HEK293 (cell line): ENCODE data around the gene ZSCAN22.

ENCODE experiments used
- CTCF ChIA-PET: fragments of 350-600 bp; formaldehyde crosslinking; extraction: SDS; loops from one replicate; lab custom pipeline; 2021; ENCODE audit warnings: antibody characterized with exemption; lab: Yijun Ruan, JAX
- POLR2A ChIA-PET: fragments of 300-600 bp; formaldehyde crosslinking; extraction: SDS; loops from one replicate; lab custom pipeline; 2020; ENCODE audit warnings: antibody characterized with exemption, inconsistent platforms; lab: Yijun Ruan, JAX
- H3K27ac ChIP-seq: fragments of 200-500 bp; sonication (Bioruptor generic); 2 replicates; pipeline ENCODE4 v1.5.1; 2014; ENCODE audit warnings: low read depth, low read length, control low read depth, inconsistent platforms; ENCODE audit errors: extremely low read depth
- H3K36me3 ChIP-seq, 2 experiments: fragments of 200-500 bp in 1 of 2; sonication (Bioruptor generic) in 1 of 2; 1 replicate in 1 of 2; 2 replicates in 1 of 2; pipeline ENCODE4 v1.5.1; 2014 to 2017; ENCODE audit warnings: inconsistent platforms in 2 of 2, low read length in 2 of 2; ENCODE audit not compliant: control insufficient read depth in 2 of 2, insufficient read depth in 1 of 2
- H3K4me1 ChIP-seq: fragments of 200-500 bp; sonication (Bioruptor generic); 2 replicates; pipeline ENCODE4 v1.5.1; 2014; ENCODE audit warnings: mild to moderate bottlenecking, low read length, inconsistent platforms; ENCODE audit not compliant: control insufficient read depth, insufficient read depth
- H3K4me3 ChIP-seq: 2 replicates; pipeline ENCODE4 v1.5.1; 2011; ENCODE audit warnings: low read depth, mild to moderate bottlenecking, control low read depth, low read length, moderate library complexity
- H3K9me3 ChIP-seq: fragments of 200-500 bp; sonication (Bioruptor generic); 2 replicates; pipeline ENCODE4 v1.5.1; 2014; ENCODE audit warnings: low read depth, low read length, inconsistent platforms; ENCODE audit not compliant: control insufficient read depth, insufficient read depth
- GFI1B ChIP-seq: fragments of 450-650 bp; formaldehyde crosslinking; IDR thresholded peaks from 2 replicates; pipeline ENCODE4 v1.5.1; 2016; ENCODE audit warnings: missing biosample characterization, missing genetic modification characterization
- GLIS1 ChIP-seq: fragments of 450-650 bp; formaldehyde crosslinking; IDR thresholded peaks from 2 replicates; pipeline ENCODE4 v1.5.1; 2016; ENCODE audit warnings: missing biosample characterization, missing genetic modification characterization
- MZF1 ChIP-seq: fragments of 450-650 bp; formaldehyde crosslinking; IDR thresholded peaks from 2 replicates; pipeline ENCODE4 v1.5.1; 2017; ENCODE audit warnings: missing biosample characterization, missing genetic modification characterization, borderline replicate concordance
- OSR2 ChIP-seq: fragments of 450-650 bp; formaldehyde crosslinking; IDR thresholded peaks from 2 replicates; pipeline ENCODE4 v1.5.1; 2016; ENCODE audit warnings: missing biosample characterization, missing genetic modification characterization
- WT1 ChIP-seq: fragments of 450-650 bp; formaldehyde crosslinking; IDR thresholded peaks from 2 replicates; pipeline ENCODE4 v1.5.1; 2016; ENCODE audit warnings: missing biosample characterization, missing genetic modification characterization
- ZFHX2 ChIP-seq: fragments of 450-650 bp; formaldehyde crosslinking; conservative IDR thresholded peaks from 2 replicates; pipeline ENCODE4 v1.5.1; 2016; ENCODE audit warnings: missing biosample characterization, missing genetic modification characterization
- ZIC2 ChIP-seq: fragments of 450-650 bp; formaldehyde crosslinking; IDR thresholded peaks from 2 replicates; pipeline ENCODE4 v1.5.1; 2016; ENCODE audit warnings: missing biosample characterization, missing genetic modification characterization
- ZNF132 ChIP-seq: fragments of 450-650 bp; formaldehyde crosslinking; IDR thresholded peaks from 2 replicates; pipeline ENCODE4 v1.5.1; 2017; ENCODE audit warnings: missing biosample characterization, missing genetic modification characterization, borderline replicate concordance
- ZNF16 ChIP-seq: fragments of 450-650 bp; formaldehyde crosslinking; IDR thresholded peaks from 2 replicates; pipeline ENCODE4 v1.5.1; 2016; ENCODE audit warnings: low read depth, missing biosample characterization, missing genetic modification characterization
- ZNF23 ChIP-seq: fragments of 450-650 bp; formaldehyde crosslinking; IDR thresholded peaks from 2 replicates; pipeline ENCODE4 v1.5.1; 2016; ENCODE audit warnings: missing biosample characterization, missing genetic modification characterization, borderline replicate concordance
- ZNF341 ChIP-seq: fragments of 450-650 bp; formaldehyde crosslinking; IDR thresholded peaks from 2 replicates; pipeline ENCODE4; 2016; ENCODE audit warnings: low read depth, missing biosample characterization, missing genetic modification characterization
- ZNF514 ChIP-seq: fragments of 450-650 bp; formaldehyde crosslinking; IDR thresholded peaks from 2 replicates; pipeline ENCODE4 v1.5.1; 2016; ENCODE audit warnings: missing biosample characterization, missing genetic modification characterization
- ZNF521 ChIP-seq: fragments of 450-650 bp; formaldehyde crosslinking; IDR thresholded peaks from 2 replicates; pipeline ENCODE4 v1.5.1; 2017; ENCODE audit warnings: missing biosample characterization, mild to moderate bottlenecking, missing genetic modification characterization
- ZNF560 ChIP-seq: fragments of 450-650 bp; formaldehyde crosslinking; IDR thresholded peaks from 2 replicates; pipeline ENCODE4 v1.5.1; 2017; ENCODE audit warnings: missing biosample characterization, missing genetic modification characterization, borderline replicate concordance
- ZNF596 ChIP-seq: fragments of 450-650 bp; IDR thresholded peaks from 2 replicates; pipeline ENCODE4 v1.5.0; 2018; ENCODE audit warnings: missing biosample characterization, mild to moderate bottlenecking, missing genetic modification characterization, moderate library complexity
- ZNF621 ChIP-seq: fragments of 450-650 bp; formaldehyde crosslinking; IDR thresholded peaks from 2 replicates; pipeline ENCODE4 v1.5.1; 2017; ENCODE audit warnings: missing biosample characterization, missing genetic modification characterization
- ZNF624 ChIP-seq: fragments of 450-650 bp; formaldehyde crosslinking; IDR thresholded peaks from 2 replicates; pipeline ENCODE4 v1.5.1; 2017; ENCODE audit warnings: missing biosample characterization, missing genetic modification characterization
- ZNF707 ChIP-seq: fragments of 450-650 bp; formaldehyde crosslinking; IDR thresholded peaks from 2 replicates; pipeline ENCODE4 v1.5.1; 2016; ENCODE audit warnings: missing biosample characterization, missing genetic modification characterization
- ZNF747 ChIP-seq: fragments of 450-650 bp; formaldehyde crosslinking; IDR thresholded peaks from 2 replicates; pipeline ENCODE4 v1.5.1; 2016; ENCODE audit warnings: missing biosample characterization, missing genetic modification characterization
- ZNF785 ChIP-seq: fragments of 450-650 bp; formaldehyde crosslinking; IDR thresholded peaks from 2 replicates; pipeline ENCODE4 v1.5.1; 2016; ENCODE audit warnings: missing biosample characterization, missing genetic modification characterization
- ZNF837 ChIP-seq: fragments of 450-650 bp; formaldehyde crosslinking; IDR thresholded peaks from 2 replicates; pipeline ENCODE4 v1.5.1; 2016; ENCODE audit warnings: missing biosample characterization, missing genetic modification characterization
- ZSCAN30 ChIP-seq: fragments of 450-650 bp; IDR thresholded peaks from 2 replicates; pipeline ENCODE4 v1.5.1; 2018; ENCODE audit warnings: missing biosample characterization, mild to moderate bottlenecking, missing genetic modification characterization, moderate library complexity
- ZXDB ChIP-seq: fragments of 450-650 bp; formaldehyde crosslinking; IDR thresholded peaks from 2 replicates; pipeline ENCODE4 v1.5.1; 2016; ENCODE audit warnings: missing biosample characterization, missing genetic modification characterization
- TF ChIP-seq, protein P1 (sequence below): fragments of 450-650 bp; formaldehyde crosslinking; IDR thresholded peaks from 2 replicates; pipeline ENCODE4 v1.5.1; 2016; ENCODE audit warnings: missing biosample characterization, missing genetic modification characterization
- TF ChIP-seq, protein P2 (sequence below): fragments of 450-650 bp; formaldehyde crosslinking; IDR thresholded peaks from 2 replicates; pipeline ENCODE4 v1.5.1; 2017; ENCODE audit warnings: missing biosample characterization, missing genetic modification characterization
- TF ChIP-seq, protein P3 (sequence below): fragments of 450-650 bp; formaldehyde crosslinking; IDR thresholded peaks from 2 replicates; pipeline ENCODE4 v1.5.1; 2016; ENCODE audit warnings: missing biosample characterization, missing genetic modification characterization
- TF ChIP-seq, protein P4 (sequence below): fragments of 450-650 bp; formaldehyde crosslinking; IDR thresholded peaks from 2 replicates; pipeline ENCODE4 v1.5.1; 2016; ENCODE audit warnings: missing biosample characterization, missing genetic modification characterization
- TF ChIP-seq, protein P5 (sequence below): fragments of 450-650 bp; formaldehyde crosslinking; IDR thresholded peaks from 2 replicates; pipeline ENCODE4 v1.5.1; 2016; ENCODE audit warnings: missing biosample characterization, missing genetic modification characterization
- TF ChIP-seq, protein P6 (sequence below): fragments of 450-650 bp; formaldehyde crosslinking; IDR thresholded peaks from 2 replicates; pipeline ENCODE4 v1.5.1; 2016; ENCODE audit warnings: missing biosample characterization, missing genetic modification characterization

Gene ZSCAN22

DNA sequence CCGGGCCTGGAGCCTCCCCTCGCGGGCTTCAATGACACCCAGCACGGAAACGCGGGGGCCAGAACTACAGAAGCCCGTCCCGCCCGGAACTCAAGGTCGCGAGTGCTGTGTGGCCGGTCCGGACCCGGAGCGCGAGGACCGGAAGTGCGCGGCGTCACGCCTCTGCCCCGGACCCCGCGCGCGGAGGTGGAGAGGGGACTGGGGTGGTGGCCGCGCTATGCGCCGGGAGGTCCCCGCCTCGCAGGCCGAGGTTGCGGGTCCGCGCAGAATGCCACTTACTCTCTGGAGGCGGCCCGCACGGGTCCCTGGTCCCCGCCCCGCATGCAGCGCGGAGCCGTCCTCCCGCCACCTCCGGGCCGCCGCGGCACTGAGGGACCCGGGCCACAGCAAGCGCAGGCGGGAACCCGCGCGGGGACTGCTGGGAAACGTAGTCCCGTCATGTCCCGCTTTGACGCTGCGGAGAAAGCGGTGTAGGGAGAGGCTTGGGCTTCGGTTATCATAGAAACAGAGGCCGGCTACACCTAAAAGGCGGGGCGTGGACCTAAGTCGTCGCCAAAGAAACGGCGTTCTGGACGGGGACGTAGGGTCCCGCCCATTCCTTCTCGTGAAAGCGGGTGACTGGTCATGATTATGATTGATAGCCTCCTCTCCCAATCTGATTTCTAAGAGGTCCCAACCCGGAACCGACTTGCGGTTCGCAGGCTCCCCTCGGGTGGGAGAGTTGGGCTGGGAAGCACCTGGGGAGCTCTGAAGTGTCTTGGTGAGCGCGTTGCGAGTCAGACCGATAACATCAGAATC, 54.1 kb downstream of the ZSCAN22 start, which contains the start of gene ZNF837 (continued):
- TF ChIP-seq ZNF747 (tag by site-specific recombination) (no peak), ZXDB (tag by site-specific recombination) (peak; percentile 97), ZSCAN30 (tag by site-specific recombination) (peak; percentile 100), ZNF624 (tag by site-specific recombination) (no peak), GFI1B (tag by site-specific recombination) (0 out of 2 replicates have a peak, but pooled peaks have one; percentile 29), GLIS1 (tag by site-specific recombination) (peak; percentile 44; the same call in 1 of the 2 replicates), ZNF707 (no peak), OSR2 (tag by site-specific recombination) (0 out of 2 replicates have a peak, but pooled peaks have one; percentile 37)
- TF ChIP-seq, protein P1, sequence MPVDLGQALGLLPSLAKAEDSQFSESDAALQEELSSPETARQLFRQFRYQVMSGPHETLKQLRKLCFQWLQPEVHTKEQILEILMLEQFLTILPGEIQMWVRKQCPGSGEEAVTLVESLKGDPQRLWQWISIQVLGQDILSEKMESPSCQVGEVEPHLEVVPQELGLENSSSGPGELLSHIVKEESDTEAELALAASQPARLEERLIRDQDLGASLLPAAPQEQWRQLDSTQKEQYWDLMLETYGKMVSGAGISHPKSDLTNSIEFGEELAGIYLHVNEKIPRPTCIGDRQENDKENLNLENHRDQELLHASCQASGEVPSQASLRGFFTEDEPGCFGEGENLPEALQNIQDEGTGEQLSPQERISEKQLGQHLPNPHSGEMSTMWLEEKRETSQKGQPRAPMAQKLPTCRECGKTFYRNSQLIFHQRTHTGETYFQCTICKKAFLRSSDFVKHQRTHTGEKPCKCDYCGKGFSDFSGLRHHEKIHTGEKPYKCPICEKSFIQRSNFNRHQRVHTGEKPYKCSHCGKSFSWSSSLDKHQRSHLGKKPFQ = peak; percentile 56; the same call in 1 of the 2 replicates
- TF ChIP-seq, protein P2, sequence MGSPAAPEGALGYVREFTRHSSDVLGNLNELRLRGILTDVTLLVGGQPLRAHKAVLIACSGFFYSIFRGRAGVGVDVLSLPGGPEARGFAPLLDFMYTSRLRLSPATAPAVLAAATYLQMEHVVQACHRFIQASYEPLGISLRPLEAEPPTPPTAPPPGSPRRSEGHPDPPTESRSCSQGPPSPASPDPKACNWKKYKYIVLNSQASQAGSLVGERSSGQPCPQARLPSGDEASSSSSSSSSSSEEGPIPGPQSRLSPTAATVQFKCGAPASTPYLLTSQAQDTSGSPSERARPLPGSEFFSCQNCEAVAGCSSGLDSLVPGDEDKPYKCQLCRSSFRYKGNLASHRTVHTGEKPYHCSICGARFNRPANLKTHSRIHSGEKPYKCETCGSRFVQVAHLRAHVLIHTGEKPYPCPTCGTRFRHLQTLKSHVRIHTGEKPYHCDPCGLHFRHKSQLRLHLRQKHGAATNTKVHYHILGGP = no peak; the same call in 1 of the 2 replicates
- TF ChIP-seq, protein P3, sequence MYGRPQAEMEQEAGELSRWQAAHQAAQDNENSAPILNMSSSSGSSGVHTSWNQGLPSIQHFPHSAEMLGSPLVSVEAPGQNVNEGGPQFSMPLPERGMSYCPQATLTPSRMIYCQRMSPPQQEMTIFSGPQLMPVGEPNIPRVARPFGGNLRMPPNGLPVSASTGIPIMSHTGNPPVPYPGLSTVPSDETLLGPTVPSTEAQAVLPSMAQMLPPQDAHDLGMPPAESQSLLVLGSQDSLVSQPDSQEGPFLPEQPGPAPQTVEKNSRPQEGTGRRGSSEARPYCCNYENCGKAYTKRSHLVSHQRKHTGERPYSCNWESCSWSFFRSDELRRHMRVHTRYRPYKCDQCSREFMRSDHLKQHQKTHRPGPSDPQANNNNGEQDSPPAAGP (tag by site-specific recombination) = peak; percentile 96

DNA sequence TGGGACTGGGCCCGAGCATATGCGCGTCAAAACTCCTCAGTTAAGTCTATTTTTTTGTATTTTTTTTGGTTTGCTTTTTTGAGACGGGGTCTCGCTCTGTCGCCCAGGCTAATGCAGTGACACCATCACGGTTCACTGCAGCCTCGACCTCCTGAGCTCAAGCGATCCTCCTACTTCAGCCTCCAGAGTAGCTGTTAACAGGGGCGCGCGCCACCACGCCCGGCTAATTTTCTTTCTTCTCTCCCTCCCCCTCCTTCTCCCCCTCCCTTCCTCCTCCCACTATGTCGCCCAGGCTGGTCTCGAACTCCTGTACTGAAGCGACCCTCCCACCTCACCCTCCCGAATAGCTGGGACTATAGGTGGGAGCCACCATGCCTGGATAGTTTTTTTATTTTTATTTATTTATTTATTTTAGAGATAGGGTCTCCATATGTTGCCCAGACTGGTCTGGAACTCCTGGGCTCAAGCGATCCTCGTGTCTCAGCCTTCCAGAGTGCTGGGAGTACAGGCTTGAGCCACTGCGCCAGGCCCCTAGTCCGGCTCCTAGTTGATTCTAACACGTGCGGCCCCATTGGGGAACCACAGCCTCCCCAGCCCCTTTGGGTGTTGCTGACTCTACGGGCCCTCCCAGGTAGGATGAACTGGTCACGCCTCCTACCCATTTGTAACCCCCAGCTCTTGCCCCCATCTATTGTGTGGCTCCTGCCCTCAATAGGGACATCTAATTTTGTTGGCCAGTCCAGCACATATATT, 54.8 kb downstream of the ZSCAN22 start:
- no peaks in the 10 kb centered on the region for H3K36me3 ChIP-seq
- H3K9me3 ChIP-seq = no peaks in the 10 kb centered on the region
- ChIA-PET POLR2A (interaction anchor here (0.6 to 2.9 kb wide), 11 partner anchors 10 to 635 kb away, joined by 3 to 25 read pairs (median 4); partner anchors contain the start of genes TRIM28, ZNF324B, ZNF497 and ZNF584), CTCF (interaction anchor here (0.6 to 1.2 kb wide), 3 partner anchors 11 to 178 kb away, joined by 3 to 6 read pairs (median 4); partner anchors contain the start of gene ZBTB45)
- H3K27ac ChIP-seq = no peak overlapping the region; the same call in 1 of the 2 replicates
- H3K4me3 ChIP-seq = peak overlapping the region; percentile 83
- H3K4me1 ChIP-seq = peaks cover 14% of the 10 kb centered on the region
- no peak for TF ChIP-seq GFI1B (tag by site-specific recombination)
- TF ChIP-seq ZNF521 = no peak
- TF ChIP-seq, protein P4, sequence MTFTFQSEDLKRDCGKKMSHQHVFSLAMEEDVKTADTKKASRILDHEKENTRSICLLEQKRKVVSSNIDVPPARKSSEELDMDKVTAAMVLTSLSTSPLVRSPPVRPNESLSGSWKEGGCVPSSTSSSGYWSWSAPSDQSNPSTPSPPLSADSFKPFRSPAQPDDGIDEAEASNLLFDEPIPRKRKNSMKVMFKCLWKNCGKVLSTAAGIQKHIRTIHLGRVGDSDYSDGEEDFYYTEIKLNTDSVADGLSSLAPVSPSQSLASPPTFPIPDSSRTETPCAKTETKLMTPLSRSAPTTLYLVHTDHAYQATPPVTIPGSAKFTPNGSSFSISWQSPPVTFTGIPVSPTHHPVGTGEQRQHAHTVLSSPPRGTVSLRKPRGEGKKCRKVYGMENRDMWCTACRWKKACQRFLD = no peak
- TF ChIP-seq, protein P5, sequence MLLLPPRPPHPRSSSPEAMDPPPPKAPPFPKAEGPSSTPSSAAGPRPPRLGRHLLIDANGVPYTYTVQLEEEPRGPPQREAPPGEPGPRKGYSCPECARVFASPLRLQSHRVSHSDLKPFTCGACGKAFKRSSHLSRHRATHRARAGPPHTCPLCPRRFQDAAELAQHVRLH (tag by site-specific recombination) = peak; percentile 67
- TF ChIP-seq ZNF837 (tag by site-specific recombination) = no peak
- no peak for TF ChIP-seq ZIC2 (tag by site-specific recombination)
- no peak for TF ChIP-seq ZNF23
- no peak for TF ChIP-seq ZNF341 (tag by site-specific recombination)
- no peak for TF ChIP-seq MZF1 (tag by site-specific recombination)
- TF ChIP-seq ZNF560 (tag by site-specific recombination) = no peak
- no peak for TF ChIP-seq ZNF16 (tag by site-specific recombination)
- TF ChIP-seq ZNF514 (tag by site-specific recombination) = no peak
- no peak for TF ChIP-seq ZNF132 (tag by site-specific recombination)
- peak; percentile 39; the same call in 1 of the 2 replicates for TF ChIP-seq ZNF785 (tag by site-specific recombination)
- peak; percentile 52 for TF ChIP-seq ZFHX2 (tag by site-specific recombination)
- TF ChIP-seq, protein P6, sequence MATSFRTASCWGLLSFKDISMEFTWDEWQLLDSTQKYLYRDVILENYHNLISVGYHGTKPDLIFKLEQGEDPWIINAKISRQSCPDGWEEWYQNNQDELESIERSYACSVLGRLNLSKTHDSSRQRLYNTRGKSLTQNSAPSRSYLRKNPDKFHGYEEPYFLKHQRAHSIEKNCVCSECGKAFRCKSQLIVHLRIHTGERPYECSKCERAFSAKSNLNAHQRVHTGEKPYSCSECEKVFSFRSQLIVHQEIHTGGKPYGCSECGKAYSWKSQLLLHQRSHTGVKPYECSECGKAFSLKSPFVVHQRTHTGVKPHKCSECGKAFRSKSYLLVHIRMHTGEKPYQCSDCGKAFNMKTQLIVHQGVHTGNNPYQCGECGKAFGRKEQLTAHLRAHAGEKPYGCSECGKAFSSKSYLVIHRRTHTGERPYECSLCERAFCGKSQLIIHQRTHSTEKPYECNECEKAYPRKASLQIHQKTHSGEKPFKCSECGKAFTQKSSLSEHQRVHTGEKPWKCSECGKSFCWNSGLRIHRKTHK (tag by site-specific recombination) = no peak
- TF ChIP-seq WT1 (tag by site-specific recombination) = 0 out of 2 replicates have a peak, but pooled peaks have one; percentile 12
- no peak for TF ChIP-seq ZNF621 (tag by site-specific recombination)
- no peak for TF ChIP-seq ZNF596 (tag by site-specific recombination)
